ENCODE measurements around the gene ITGA8.

ITGA8 gene

DNA sequence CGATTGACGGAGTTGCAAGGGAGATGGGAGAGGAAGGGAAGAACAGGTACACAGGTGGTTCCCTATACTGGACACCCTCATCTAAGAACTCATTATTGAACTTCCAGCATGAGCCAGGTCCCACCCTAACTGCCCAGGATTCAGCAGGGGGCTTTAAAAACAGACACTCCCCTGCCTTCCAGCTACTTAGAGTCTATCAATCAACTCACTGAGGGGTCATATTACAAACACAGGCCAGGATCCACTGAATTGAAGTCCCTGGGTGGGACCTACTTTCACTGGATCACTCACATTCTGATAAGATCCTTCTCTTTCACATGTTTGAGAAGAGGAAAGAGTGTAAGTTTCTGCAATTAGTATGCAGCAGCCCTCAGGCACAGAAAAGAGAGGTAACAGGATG, 92.8 kb downstream of the ITGA8 start:
- no peaks in the 10 kb centered on the region for H3K36me3 ChIP-seq (ENCODE audit: control insufficient read depth, insufficient read depth, low read length)
- no peak for TF ChIP-seq CTCF (IDR thresholded peaks at IDR 0.05; ENCODE audit: insufficient read depth, low read length, poor library complexity, severe bottlenecking)
- DNase-seq (ENCODE audit: extremely low read depth, insufficient read length), result no peak
- H3K4me3 ChIP-seq (replicated peaks; ENCODE audit: low read depth, low read length), result no peak overlapping the region
- no peaks in the 10 kb centered on the region for H3K27me3 ChIP-seq (replicated peaks; ENCODE audit: control insufficient read depth, insufficient read depth, low read length)

- Histone ChIP-seq H3K27me3 (replicated peaks; ENCODE audit: control insufficient read depth, insufficient read depth, low read length) (no peaks in the 10 kb centered on the region), H3K4me3 (replicated peaks; ENCODE audit: low read depth, low read length) (no peak overlapping the region), H3K36me3 (ENCODE audit: control insufficient read depth, insufficient read depth, low read length) (no peaks in the 10 kb centered on the region)
- TF ChIP-seq CTCF (IDR thresholded peaks at IDR 0.05; ENCODE audit: insufficient read depth, low read length, poor library complexity, severe bottlenecking), result no peak
- DNase-seq (ENCODE audit: extremely low read depth, insufficient read length), result no peak
These were observed 94.5 kb downstream of the ITGA8 start for GRCh38 chr10:15625261-15625660.

GRCh38 chr10:15624401-15625196, 95.1 kb downstream of the ITGA8 start:
- Histone ChIP-seq H3K4me3 (replicated peaks; ENCODE audit: low read depth, low read length) (no peak overlapping the region), H3K36me3 (ENCODE audit: control insufficient read depth, insufficient read depth, low read length) (no peaks in the 10 kb centered on the region), H3K27me3 (replicated peaks; ENCODE audit: control insufficient read depth, insufficient read depth, low read length) (no peaks in the 10 kb centered on the region)
- no peak for DNase-seq (ENCODE audit: extremely low read depth, insufficient read length)
- no peak for TF ChIP-seq CTCF (IDR thresholded peaks at IDR 0.05; ENCODE audit: insufficient read depth, low read length, poor library complexity, severe bottlenecking)

GRCh38 chr10:15620836-15621515, 98.7 kb downstream of the ITGA8 start:
- Histone ChIP-seq H3K27me3 (replicated peaks; ENCODE audit: control insufficient read depth, insufficient read depth, low read length) (no peaks in the 10 kb centered on the region), H3K4me3 (replicated peaks; ENCODE audit: low read depth, low read length) (no peak overlapping the region), H3K36me3 (ENCODE audit: control insufficient read depth, insufficient read depth, low read length) (no peaks in the 10 kb centered on the region)
- no peak for DNase-seq (ENCODE audit: extremely low read depth, insufficient read length)
- TF ChIP-seq CTCF (IDR thresholded peaks at IDR 0.05; ENCODE audit: insufficient read depth, low read length, poor library complexity, severe bottlenecking), result no peak

GRCh38 chr10:15620337-15620736, 99.4 kb downstream of the ITGA8 start:
- Histone ChIP-seq H3K4me3 (replicated peaks; ENCODE audit: low read depth, low read length) (no peak overlapping the region), H3K36me3 (ENCODE audit: control insufficient read depth, insufficient read depth, low read length) (no peaks in the 10 kb centered on the region), H3K27me3 (replicated peaks; ENCODE audit: control insufficient read depth, insufficient read depth, low read length) (no peaks in the 10 kb centered on the region)
- no peak for TF ChIP-seq CTCF (IDR thresholded peaks at IDR 0.05; ENCODE audit: insufficient read depth, low read length, poor library complexity, severe bottlenecking)
- no peak for DNase-seq (ENCODE audit: extremely low read depth, insufficient read length)

Data from GM06990 (cell line).